Ascending aorta (tissue), 2 donors: ENCODE measurements around the gene CEP41. TPM values are rescaled to one million over a fixed set of nuclear protein-coding genes. Genes with fewer than 3 reads are reported as not detected.

ENCODE experiments used
- DNase-seq, 2 donors: peaks; one replicate each; pipeline ENCODE4 v3.0.0-alpha.2; 2019; ENCODE audit warnings: low spot score in 2 of 2
- H3K27ac ChIP-seq, 2 donors: fragments of 200-600 bp; sonication (generic); one replicate each; pipeline ENCODE4 v1.5.1; 2016 to 2017; ENCODE audit warnings: mild to moderate bottlenecking in 1 of 2
- H3K27me3 ChIP-seq: fragments of 200-600 bp; sonication (generic); one replicate; pipeline ENCODE4 v1.5.1; 2017
- H3K36me3 ChIP-seq, 2 donors: fragments of 200-600 bp; sonication (generic); one replicate each; pipeline ENCODE4 v1.5.1; 2016
- H3K4me1 ChIP-seq, 2 donors: fragments of 200-600 bp; sonication (generic); one replicate each; pipeline ENCODE4 v1.5.1; 2016 to 2017; ENCODE audit warnings: mild to moderate bottlenecking in 1 of 2
- H3K4me3 ChIP-seq, 2 donors: fragments of 200-600 bp; sonication (generic); one replicate each; pipeline ENCODE4 v1.5.1; 2016 to 2017; ENCODE audit warnings: mild to moderate bottlenecking in 1 of 2
- H3K9me3 ChIP-seq, 2 donors: fragments of 200-600 bp; sonication (generic); one replicate each; pipeline ENCODE4 v1.5.1; 2016
- CTCF ChIP-seq, 3 experiments: fragments of 200-600 bp in 2 of 3; fragments of 450-650 bp in 1 of 3; sonication (generic) in 2 of 3; IDR thresholded peaks; one replicate each; pipeline ENCODE4 v1.5.1; 2016 to 2019; ENCODE audit warnings: antibody characterized with exemption in 3 of 3, mild to moderate bottlenecking in 1 of 3, moderate library complexity in 1 of 3
- intact Hi-C: fragments of 100-400 bp; cut with DNase I; formaldehyde crosslinking; loops from one replicate; pipeline ENCODE4 v1.15.1; 2023
- total RNA-seq: library from RNA; depleted of rRNA; stranded (reverse); fragments of >200 nt; gene quantifications from one replicate; pipeline ENCODE4 v1.1.0, GENCODE V29; 2016

Gene CEP41
- total RNA-seq, 1 donor from 2014 or later: 4.3 TPM

- no peak for TF ChIP-seq CTCF (IDR thresholded peaks at IDR 0.05)
- Histone ChIP-seq H3K27me3 (no peaks in the 10 kb centered on the region), H3K27ac (no peak overlapping the region), H3K36me3 (no peaks in the 10 kb centered on the region), H3K9me3 (no peaks in the 10 kb centered on the region), H3K4me3 (no peak overlapping the region), H3K4me1 (peaks cover 7 to 14% of the 10 kb centered on the region in 2 donors)
- DNase-seq: peak in 1 of 2 donors; percentile 47
- intact Hi-C loops: no loop called here
These were observed 56.4 kb downstream of the CEP41 start for GRCh38 chr7:130384371-130384801.

- Histone ChIP-seq H3K4me1 (peaks cover 7 to 15% of the 10 kb centered on the region in 2 donors), H3K36me3 (no peaks in the 10 kb centered on the region), H3K27ac (no peak overlapping the region), H3K9me3 (no peaks in the 10 kb centered on the region), H3K27me3 (no peaks in the 10 kb centered on the region), H3K4me3 (no peak overlapping the region)
- intact Hi-C loops: no loop called here
- peak in 1 of 2 donors; percentile 59 for DNase-seq
- TF ChIP-seq CTCF (IDR thresholded peaks at IDR 0.05): no peak
These were observed 57.4 kb downstream of the CEP41 start for GRCh38 chr7:130383187-130383980.

- H3K36me3 ChIP-seq: no peaks in the 10 kb centered on the region
- H3K4me1 ChIP-seq: peaks cover 7 to 15% of the 10 kb centered on the region in 2 donors
- H3K4me3 ChIP-seq: no peak overlapping the region
- no peaks in the 10 kb centered on the region for H3K9me3 ChIP-seq
- H3K27ac ChIP-seq: no peak overlapping the region
- intact Hi-C loops: no loop called here
- no peaks in the 10 kb centered on the region for H3K27me3 ChIP-seq
- no peak for TF ChIP-seq CTCF (IDR thresholded peaks at IDR 0.05)
- DNase-seq: peak in 1 of 2 donors; percentile 61
These were observed 59.1 kb downstream of the CEP41 start for GRCh38 chr7:130381468-130382312.

- H3K9me3 ChIP-seq: no peaks in the 10 kb centered on the region
- TF ChIP-seq CTCF (IDR thresholded peaks at IDR 0.05): no peak
- peaks cover 7 to 15% of the 10 kb centered on the region in 2 donors for H3K4me1 ChIP-seq
- H3K27ac ChIP-seq: peak overlapping the region in 1 of 2 donors; percentile 48
- intact Hi-C loops: no loop called here
- H3K4me3 ChIP-seq: no peak overlapping the region
- peak in 1 of 2 donors; percentile 52 for DNase-seq
- no peaks in the 10 kb centered on the region for H3K27me3 ChIP-seq
- no peaks in the 10 kb centered on the region for H3K36me3 ChIP-seq
These were observed 59.9 kb downstream of the CEP41 start for GRCh38 chr7:130380861-130381455.

DNA sequence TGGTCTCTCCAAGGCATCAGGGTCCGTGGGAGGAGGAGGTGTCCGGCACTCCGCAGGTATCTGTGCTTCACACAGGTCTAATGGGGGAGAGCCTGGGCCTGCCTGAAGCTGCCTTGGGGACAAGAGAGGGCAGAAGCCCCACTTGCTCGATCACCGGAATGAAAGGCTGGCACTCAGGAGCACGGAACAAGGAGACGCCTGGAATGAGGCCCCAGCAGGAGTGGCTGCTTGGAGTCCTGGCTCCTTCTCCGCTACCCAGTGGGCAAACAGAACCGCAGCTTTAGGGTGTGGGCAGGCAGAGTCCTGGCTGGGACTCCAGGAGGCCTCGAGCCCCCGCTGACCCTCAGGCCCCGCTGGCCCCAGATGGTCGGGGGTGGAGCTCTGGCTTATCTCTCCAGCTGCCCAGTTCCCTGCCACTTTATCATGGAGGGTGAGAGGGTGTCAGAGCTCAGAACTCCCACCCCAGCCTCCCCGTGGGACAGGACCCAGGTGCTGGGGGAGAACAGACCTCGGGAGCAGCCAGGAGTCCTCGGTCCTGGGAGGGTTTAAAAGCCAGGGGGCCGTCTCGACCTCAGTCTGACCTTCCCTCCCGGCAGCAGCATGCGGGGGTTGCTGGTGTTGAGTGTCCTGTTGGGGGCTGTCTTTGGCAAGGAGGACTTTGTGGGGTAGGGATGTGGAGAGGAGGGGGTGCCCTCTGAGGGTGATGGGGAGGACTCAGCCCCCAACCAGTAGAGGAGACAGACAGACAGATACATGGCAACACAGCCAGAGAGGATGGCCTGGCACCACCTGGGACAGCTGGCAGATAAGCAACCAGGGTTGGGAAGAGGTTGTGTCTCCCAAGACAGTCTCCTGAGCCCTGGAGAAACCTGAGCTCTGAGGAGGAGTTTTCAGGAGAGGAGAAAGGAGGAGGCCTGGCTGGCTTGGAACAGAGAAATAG is 60.6 kb downstream of the CEP41 start, which contains the start of gene CPA1:
Gene CPA1, plus strand, starts transcription at position 574 of the 940 bp plus-strand sequence. Its CDS starts 27 bp downstream, at position 601.
- no peak for TF ChIP-seq CTCF (IDR thresholded peaks at IDR 0.05)
- no peaks in the 10 kb centered on the region for H3K36me3 ChIP-seq
- intact Hi-C loops: no loop called here
- DNase-seq: peak in 1 of 2 donors; percentile 56
- H3K4me1 ChIP-seq: peaks cover 7 to 15% of the 10 kb centered on the region in 2 donors
- H3K27ac ChIP-seq: peak within 1 kb of the TSS; percentile 22 to 48
- no peaks in the 10 kb centered on the region for H3K27me3 ChIP-seq
- H3K9me3 ChIP-seq: no peaks in the 10 kb centered on the region
- no peak within 1 kb of the TSS for H3K4me3 ChIP-seq
